A673 (cell line): ENCODE measurements around the gene SERP2. TPM values are rescaled to one million over a fixed set of nuclear protein-coding genes. Genes with fewer than 3 reads are reported as not detected.

ENCODE experiments used
- BruUV-seq: library from RNA; stranded (reverse); fragments of 400-500 nt; replicated peaks from 2 replicates; lab custom pipeline; 2021; lab: Mats Ljungman, UMichigan
- CTCF ChIA-PET: fragments of 300-600 bp; sonication (Branson Sonifier 250); formaldehyde crosslinking; loops from one replicate; lab custom pipeline; 2022; ENCODE audit warnings: antibody characterized with exemption; lab: Charles Lee
- POLR2A ChIA-PET: fragments of 300-600 bp; sonication (Branson Sonifier 250); formaldehyde crosslinking; loops from one replicate; lab custom pipeline; 2022; ENCODE audit warnings: antibody characterized with exemption; ENCODE audit not compliant: low non-redundant PET; lab: Charles Lee
- DNase-seq: peaks from one replicate; pipeline ENCODE4 v3.0.0-alpha.2; 2015; ENCODE audit warnings: low spot score
- H3K27ac ChIP-seq: fragments of 200-600 bp; sonication (generic); 2 replicates; pipeline ENCODE4 v1.5.1; 2016; ENCODE audit warnings: mixed run types, low read depth, mild to moderate bottlenecking, mixed read lengths, antibody characterized with exemption, low read length; ENCODE audit not compliant: poor library complexity, severe bottlenecking
- H3K27me3 ChIP-seq: fragments of 200-600 bp; sonication (generic); replicated peaks from 2 replicates; pipeline ENCODE4 v1.6.1; 2017; ENCODE audit warnings: mixed run types, low read depth, mild to moderate bottlenecking, mixed read lengths, antibody characterized with exemption, low read length; ENCODE audit not compliant: insufficient read depth, poor library complexity
- H3K36me3 ChIP-seq: fragments of 200-600 bp; sonication (generic); 2 replicates; pipeline ENCODE4 v1.6.1; 2016; ENCODE audit warnings: mixed run types, mild to moderate bottlenecking, mixed read lengths, antibody characterized with exemption, low read length; ENCODE audit not compliant: insufficient read depth, poor library complexity, severe bottlenecking
- H3K4me1 ChIP-seq: fragments of 200-600 bp; sonication (generic); 2 replicates; pipeline ENCODE4 v1.6.1; 2017; ENCODE audit warnings: mixed run types, mild to moderate bottlenecking, mixed read lengths, antibody characterized with exemption, low read length; ENCODE audit not compliant: insufficient read depth, poor library complexity, severe bottlenecking
- H3K4me3 ChIP-seq: fragments of 200-600 bp; sonication (generic); 2 replicates; pipeline ENCODE4 v1.5.1; 2016; ENCODE audit warnings: low read depth, mixed run types, mild to moderate bottlenecking, mixed read lengths, low read length; ENCODE audit not compliant: poor library complexity, severe bottlenecking
- H3K9me3 ChIP-seq: fragments of 200-600 bp; sonication (generic); 2 replicates; pipeline ENCODE4 v1.6.1; 2016; ENCODE audit warnings: mixed run types, low read depth, mild to moderate bottlenecking, mixed read lengths, antibody characterized with exemption, low read length; ENCODE audit not compliant: poor library complexity, severe bottlenecking
- CTCF ChIP-seq: fragments of 300-800, 200-600 bp; sonication (generic); conservative IDR thresholded peaks from 2 replicates; pipeline ENCODE4 v1.5.1; 2017; ENCODE audit warnings: low read depth, mild to moderate bottlenecking, antibody characterized with exemption, low read length, moderate library complexity, mixed read lengths
- EZH2 ChIP-seq: fragments of 200-600 bp; sonication (generic); IDR thresholded peaks from 2 replicates; pipeline ENCODE4 v1.6.1; 2017; ENCODE audit warnings: borderline replicate concordance, low read depth, mild to moderate bottlenecking, mixed read lengths, antibody characterized with exemption, low read length; ENCODE audit not compliant: poor library complexity, severe bottlenecking
- intact Hi-C: fragments of 100-400 bp; cut with micrococcal nuclease; formaldehyde crosslinking; loops from one replicate; pipeline ENCODE4 v1.10.0; 2022; ENCODE audit not compliant: unreplicated experiment
- total RNA-seq: library from RNA; stranded (reverse); gene quantifications from 2 replicates; pipeline ENCODE4 v1.2.3, GENCODE V29; 2021

SERP2 gene
- total RNA-seq, 1 experiment from 2014 or later = 0.69 TPM

GRCh38 chr13:44406617-44407016, 33.0 kb downstream of the SERP2 start:
- Histone ChIP-seq H3K36me3 (no peaks in the 10 kb centered on the region), H3K27me3 (no peaks in the 10 kb centered on the region), H3K4me1 (no peaks in the 10 kb centered on the region), H3K27ac (no peak overlapping the region), H3K4me3 (no peak overlapping the region), H3K9me3 (no peaks in the 10 kb centered on the region)
- CTCF ChIA-PET = no interaction called here
- POLR2A ChIA-PET = no interaction called here
- TF ChIP-seq EZH2 = no peak
- no peak for TF ChIP-seq CTCF
- no peak for DNase-seq
- no TSS peak for BruUV-seq
- intact Hi-C loops = no loop called here

- Histone ChIP-seq H3K36me3 (no peaks in the 10 kb centered on the region), H3K9me3 (no peaks in the 10 kb centered on the region), H3K4me1 (no peaks in the 10 kb centered on the region), H3K27ac (no peak overlapping the region), H3K4me3 (no peak overlapping the region), H3K27me3 (no peaks in the 10 kb centered on the region)
- ChIA-PET POLR2A (no interaction called here), CTCF (no interaction called here)
- no peak for DNase-seq
- TF ChIP-seq CTCF = no peak
- TF ChIP-seq EZH2 = no peak
- intact Hi-C loops = no loop called here
- no TSS peak for BruUV-seq
Observed at GRCh38 chr13:44407379-44407778, 33.8 kb downstream of the SERP2 start.

- CTCF ChIA-PET = no interaction called here
- Histone ChIP-seq H3K9me3 (no peaks in the 10 kb centered on the region), H3K4me1 (no peaks in the 10 kb centered on the region), H3K27ac (no peak overlapping the region), H3K4me3 (no peak overlapping the region), H3K27me3 (no peaks in the 10 kb centered on the region), H3K36me3 (no peaks in the 10 kb centered on the region)
- intact Hi-C loops = no loop called here
- no peak for TF ChIP-seq EZH2
- no peak for TF ChIP-seq CTCF
- DNase-seq = no peak
- BruUV-seq = no TSS peak
- POLR2A ChIA-PET = no interaction called here
Observed at GRCh38 chr13:44407891-44408290, 34.3 kb downstream of the SERP2 start.
